Neuronal stem cell (in vitro differentiated cells): ENCODE measurements around the gene HEATR3. TPM values are rescaled to one million over a fixed set of nuclear protein-coding genes. Genes with fewer than 3 reads are reported as not detected.

Source experiments
- DNase-seq: peaks from one replicate; pipeline ENCODE4 v3.0.0-alpha.2; 2013; ENCODE audit warnings: low spot score
- H2AFZ ChIP-seq: one replicate; pipeline ENCODE4 v1.6.1; 2013; ENCODE audit warnings: mild to moderate bottlenecking, low read length, inconsistent platforms
- H2AK5ac ChIP-seq: 2 replicates; pipeline ENCODE4 v1.6.1; 2013; ENCODE audit warnings: low read depth, mild to moderate bottlenecking, inconsistent platforms, low read length, moderate library complexity, mixed read lengths
- H2BK120ac ChIP-seq: 2 replicates; pipeline ENCODE4 v1.6.1; 2013; ENCODE audit warnings: low read depth, mild to moderate bottlenecking, inconsistent platforms, low read length, moderate library complexity, mixed read lengths
- H2BK12ac ChIP-seq: one replicate; pipeline ENCODE4 v1.6.1; 2013; ENCODE audit warnings: low read length, inconsistent platforms
- H2BK15ac ChIP-seq: 2 replicates; pipeline ENCODE4 v1.6.1; 2013; ENCODE audit warnings: mild to moderate bottlenecking, low read length, inconsistent platforms, mixed read lengths
- H2BK5ac ChIP-seq: one replicate; pipeline ENCODE4 v1.6.1; 2013; ENCODE audit warnings: inconsistent platforms, mild to moderate bottlenecking, low read length, moderate library complexity
- H3K14ac ChIP-seq: one replicate; pipeline ENCODE4 v1.6.1; 2013; ENCODE audit warnings: low read length, inconsistent platforms
- H3K18ac ChIP-seq: 2 replicates; pipeline ENCODE4 v1.6.1; 2013; ENCODE audit warnings: low read length, inconsistent platforms
- H3K23ac ChIP-seq: 2 replicates; pipeline ENCODE4 v1.6.1; 2013; ENCODE audit warnings: low read depth, mild to moderate bottlenecking, mixed read lengths, low read length, inconsistent platforms; ENCODE audit not compliant: poor library complexity
- H3K27ac ChIP-seq: replicated peaks from 3 replicates; pipeline ENCODE4 v1.5.1; 2013; ENCODE audit warnings: low read length, inconsistent platforms
- H3K27me3 ChIP-seq, 3 experiments: 2 replicates each; pipeline ENCODE4 v1.6.1; 2013; ENCODE audit warnings: low read length in 3 of 3, mild to moderate bottlenecking in 2 of 3, inconsistent platforms in 1 of 3, low read depth in 1 of 3, mixed read lengths in 1 of 3, moderate library complexity in 1 of 3; ENCODE audit not compliant: control insufficient read depth in 3 of 3, insufficient read depth in 3 of 3
- H3K36me3 ChIP-seq, 2 donors: replicated peaks in 1 of 2; 2 replicates each; pipeline ENCODE4 v1.6.1; 2013; ENCODE audit warnings: low read length in 2 of 2; ENCODE audit not compliant: control insufficient read depth in 2 of 2, insufficient read depth in 2 of 2
- H3K4ac ChIP-seq: 2 replicates; pipeline ENCODE4 v1.6.1; 2013; ENCODE audit warnings: inconsistent platforms, mild to moderate bottlenecking, low read length, moderate library complexity
- H3K4me1 ChIP-seq, 2 donors: 1 replicate in 1 of 2; 2 replicates in 1 of 2; pipeline ENCODE4 v1.6.1; 2013; ENCODE audit warnings: low read length in 2 of 2, low read depth in 1 of 2; ENCODE audit not compliant: control insufficient read depth in 2 of 2, insufficient read depth in 1 of 2
- H3K4me2 ChIP-seq: one replicate; pipeline ENCODE4 v1.6.1; 2013; ENCODE audit warnings: mild to moderate bottlenecking, low read length, inconsistent platforms; ENCODE audit not compliant: insufficient read depth, poor library complexity, severe bottlenecking
- H3K4me3 ChIP-seq, 2 donors: 2 replicates each; pipeline ENCODE4 v1.5.1; 2013; ENCODE audit warnings: low read length in 2 of 2, mild to moderate bottlenecking in 2 of 2, inconsistent platforms in 1 of 2, moderate library complexity in 1 of 2
- H3K79me1 ChIP-seq: one replicate; pipeline ENCODE4 v1.6.1; 2013; ENCODE audit warnings: low read depth, mild to moderate bottlenecking, inconsistent platforms, low read length, moderate library complexity
- H3K9ac ChIP-seq: one replicate; pipeline ENCODE4 v1.6.1; 2013; ENCODE audit warnings: mild to moderate bottlenecking, low read depth, low read length, inconsistent platforms; ENCODE audit not compliant: poor library complexity
- H3K9me3 ChIP-seq, 2 donors: replicated peaks in 1 of 2; 2 replicates each; pipeline versions ENCODE3 to v1.6.1; 2013; ENCODE audit warnings: low read length in 2 of 2, mild to moderate bottlenecking in 2 of 2, inconsistent platforms in 1 of 2, low read depth in 1 of 2, mixed read lengths in 1 of 2, moderate library complexity in 1 of 2; ENCODE audit not compliant: control insufficient read depth in 2 of 2, insufficient read depth in 1 of 2
- H4K8ac ChIP-seq: one replicate; pipeline ENCODE4 v1.6.1; 2013; ENCODE audit warnings: low read depth, mild to moderate bottlenecking, inconsistent platforms, low read length, moderate library complexity
- H4K91ac ChIP-seq: one replicate; pipeline ENCODE4 v1.6.1; 2013; ENCODE audit warnings: low read length, low read depth, mild to moderate bottlenecking, inconsistent platforms; ENCODE audit not compliant: poor library complexity
- WGBS, 2 donors: extraction: QIAGEN DNeasy Blood & Tissue Kit; methylation state at CpG; one replicate each; pipeline ENCODE4 v1.1.7; 2013; ENCODE audit warnings: missing lambda C conversion rate in 2 of 2, mixed read lengths in 1 of 2; ENCODE audit not compliant: insufficient read length in 2 of 2, insufficient replicate concordance in 1 of 2; ENCODE audit errors: extremely low coverage in 2 of 2; 5-methylcytosine and 5-hydroxymethylcytosine counted together
- small RNA-seq: library from polyadenylated mRNA; stranded (forward); fragments of <200 nt; extraction: miRNeasy Mini kit (QIAGEN cat#:217004); gene quantifications from one replicate; pipeline ENCODE3, GENCODE V24; 2013; ENCODE audit not compliant: insufficient read depth

The HEATR3 gene

DNA sequence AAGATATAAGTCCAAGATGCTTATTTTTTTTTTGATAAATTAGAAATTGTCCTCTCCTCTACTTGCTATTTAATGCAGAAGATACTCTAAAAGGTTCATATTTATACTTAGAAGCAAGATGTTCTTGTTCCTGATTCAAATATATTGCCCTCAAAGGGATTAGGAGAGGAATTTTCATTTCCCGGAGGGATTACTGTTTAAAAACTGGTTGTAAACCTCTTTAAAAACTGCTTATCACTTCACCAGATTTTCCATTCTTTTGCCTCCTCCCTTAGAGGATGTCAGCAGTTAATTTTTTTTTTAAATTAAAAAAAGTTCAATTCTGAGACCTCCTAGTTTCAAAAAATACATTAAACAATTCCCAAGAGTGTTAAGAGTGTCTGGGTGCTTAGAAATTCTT is 90.2 kb downstream of the HEATR3 start:
- Histone ChIP-seq H4K8ac (no peak overlapping the region), H2BK12ac (no peak overlapping the region), H3K4me2 (no peak overlapping the region), H3K4ac (no peak overlapping the region), H4K91ac (no peak overlapping the region), H3K27ac (no peak overlapping the region), H3K18ac (no peak overlapping the region), H3K9me3 (no peaks in the 10 kb centered on the region), H3K23ac (no peak overlapping the region), H3K4me1 (peaks cover 3 to 19% of the 10 kb centered on the region in 2 donors), H3K9ac (no peak overlapping the region), H3K27me3 (no peaks in the 10 kb centered on the region), H2AK5ac (no peak overlapping the region), H3K14ac (no peak overlapping the region), H2AFZ (no peak overlapping the region), H2BK15ac (no peak overlapping the region), H3K36me3 (peaks cover 0 to 6% of the 10 kb centered on the region in 2 donors), H2BK5ac (no peak overlapping the region), H3K79me1 (peaks cover 8% of the 10 kb centered on the region), H3K4me3 (no peak overlapping the region), H2BK120ac (no peak overlapping the region)
- no peak for DNase-seq
- WGBS, 2 donors = no CpG with 5 or more reads among the region's 1 CpG

Small RNA genes lying within 50 kb of the gene (small RNA-seq; reads per million reads assigned to genes)
- gene RF00017 = not detected
- not detected for gene RF00156
- gene RNY4P3 = 1.2 reads per million
- gene RPL10P14 = not detected
